ENCODE data around the gene PCSK4. TPM values are rescaled to one million over a fixed set of nuclear protein-coding genes. Genes with fewer than 3 reads are reported as not detected.

PCSK4 gene
- total RNA-seq, 1 donor from 2014 or later: 0.53 TPM

- H3K4me3 ChIP-seq (ENCODE audit: low read depth, low read length): peak within 1 kb of the TSS; percentile 60
- DNase-seq (ENCODE audit: low read depth): peak; percentile 41
- FAIRE-seq: no peak
- H3K27me3 ChIP-seq (ENCODE audit: control insufficient read depth, insufficient read depth, low read length): no peaks in the 10 kb centered on the region
- TF ChIP-seq CTCF (IDR thresholded peaks at IDR 0.05; ENCODE audit: insufficient read depth, low read length, severe bottlenecking): peak; percentile 3
- no peaks in the 10 kb centered on the region for H3K36me3 ChIP-seq (ENCODE audit: control insufficient read depth, insufficient read depth, low read length)
Observed at GRCh38 chr19:1512671-1513498, 22.7 kb upstream of the PCSK4 start, which contains the start of gene ADAMTSL5. ADAMTSL5 (minus strand) TSS chr19:1513019; CDS start chr19:1510943, 2,076 bp downstream.

- Histone ChIP-seq H3K4me3 (ENCODE audit: low read depth, low read length) (no peak overlapping the region), H3K27me3 (ENCODE audit: control insufficient read depth, insufficient read depth, low read length) (no peaks in the 10 kb centered on the region), H3K36me3 (ENCODE audit: control insufficient read depth, insufficient read depth, low read length) (no peaks in the 10 kb centered on the region)
- DNase-seq (ENCODE audit: low read depth) (no peak), FAIRE-seq (no peak)
- no peak for TF ChIP-seq CTCF (IDR thresholded peaks at IDR 0.05; ENCODE audit: insufficient read depth, low read length, severe bottlenecking)
Observed at GRCh38 chr19:1511318-1512317, 21.5 kb upstream of the PCSK4 start.

GRCh38 chr19:1510807-1511206, 20.7 kb upstream of the PCSK4 start:
- H3K4me3 ChIP-seq (ENCODE audit: low read depth, low read length): no peak overlapping the region

GRCh38 chr19:1510442-1510806, 20.3 kb upstream of the PCSK4 start:
- no peak for DNase-seq (ENCODE audit: low read depth)
- H3K4me3 ChIP-seq (ENCODE audit: low read depth, low read length): no peak overlapping the region
- no peak for FAIRE-seq
- no peaks in the 10 kb centered on the region for H3K27me3 ChIP-seq (ENCODE audit: control insufficient read depth, insufficient read depth, low read length)
- H3K36me3 ChIP-seq (ENCODE audit: control insufficient read depth, insufficient read depth, low read length): peaks cover 1% of the 10 kb centered on the region
- TF ChIP-seq CTCF (IDR thresholded peaks at IDR 0.05; ENCODE audit: insufficient read depth, low read length, severe bottlenecking): no peak

More at GRCh38 chr19:1510807-1511206, 20.7 kb upstream of the PCSK4 start:
- DNase-seq (ENCODE audit: low read depth) (no peak), FAIRE-seq (no peak)
- Histone ChIP-seq H3K36me3 (ENCODE audit: control insufficient read depth, insufficient read depth, low read length) (no peaks in the 10 kb centered on the region), H3K27me3 (ENCODE audit: control insufficient read depth, insufficient read depth, low read length) (no peaks in the 10 kb centered on the region)
- TF ChIP-seq CTCF (IDR thresholded peaks at IDR 0.05; ENCODE audit: insufficient read depth, low read length, severe bottlenecking): no peak

GRCh38 chr19:1509602-1510441, 19.7 kb upstream of the PCSK4 start:
- no peak overlapping the region for H3K4me3 ChIP-seq (ENCODE audit: low read depth, low read length)
- no peak for FAIRE-seq
- TF ChIP-seq CTCF (IDR thresholded peaks at IDR 0.05; ENCODE audit: insufficient read depth, low read length, severe bottlenecking): no peak
- H3K36me3 ChIP-seq (ENCODE audit: control insufficient read depth, insufficient read depth, low read length): peaks cover 1% of the 10 kb centered on the region
- no peaks in the 10 kb centered on the region for H3K27me3 ChIP-seq (ENCODE audit: control insufficient read depth, insufficient read depth, low read length)
- DNase-seq (ENCODE audit: low read depth): no peak

Measured in bronchial epithelial cell (primary cell).